ENCODE data around the gene AMIGO1.

The AMIGO1 gene

DNA sequence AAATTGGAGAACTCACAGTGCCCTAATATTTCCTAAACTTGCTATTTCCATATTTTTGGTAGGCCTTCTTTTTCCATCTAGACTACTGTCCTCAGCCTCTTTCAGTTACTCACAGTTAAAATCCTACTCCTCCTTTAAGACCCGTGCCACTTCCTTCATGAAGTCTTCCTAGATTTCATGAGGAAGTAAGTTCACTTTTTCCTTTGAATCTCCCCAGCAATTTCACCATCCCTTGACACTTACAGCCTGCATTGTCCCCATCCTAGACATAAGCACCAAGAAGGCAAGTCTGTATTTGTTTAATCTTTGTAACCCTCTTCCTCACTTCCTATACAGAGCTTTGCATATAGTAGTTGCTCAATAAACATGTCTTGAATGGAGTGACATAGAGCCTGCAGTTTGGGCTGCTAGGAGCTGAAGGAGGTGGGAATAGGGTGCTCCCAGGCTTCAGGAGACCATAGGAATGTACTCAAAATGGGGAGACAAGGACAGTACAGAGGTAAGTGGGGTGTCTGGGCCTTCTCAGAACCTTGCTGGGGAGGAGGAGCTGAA lies 24.9 kb upstream of the AMIGO1 start:
- in situ Hi-C loops (cut with MboI; ENCODE audit: low sequenced_read_pairs): loop anchor here (5.0 to 10.0 kb wide), 3 partner anchors 37 to 270 kb away; no protein-coding TSS in a partner anchor

DNA sequence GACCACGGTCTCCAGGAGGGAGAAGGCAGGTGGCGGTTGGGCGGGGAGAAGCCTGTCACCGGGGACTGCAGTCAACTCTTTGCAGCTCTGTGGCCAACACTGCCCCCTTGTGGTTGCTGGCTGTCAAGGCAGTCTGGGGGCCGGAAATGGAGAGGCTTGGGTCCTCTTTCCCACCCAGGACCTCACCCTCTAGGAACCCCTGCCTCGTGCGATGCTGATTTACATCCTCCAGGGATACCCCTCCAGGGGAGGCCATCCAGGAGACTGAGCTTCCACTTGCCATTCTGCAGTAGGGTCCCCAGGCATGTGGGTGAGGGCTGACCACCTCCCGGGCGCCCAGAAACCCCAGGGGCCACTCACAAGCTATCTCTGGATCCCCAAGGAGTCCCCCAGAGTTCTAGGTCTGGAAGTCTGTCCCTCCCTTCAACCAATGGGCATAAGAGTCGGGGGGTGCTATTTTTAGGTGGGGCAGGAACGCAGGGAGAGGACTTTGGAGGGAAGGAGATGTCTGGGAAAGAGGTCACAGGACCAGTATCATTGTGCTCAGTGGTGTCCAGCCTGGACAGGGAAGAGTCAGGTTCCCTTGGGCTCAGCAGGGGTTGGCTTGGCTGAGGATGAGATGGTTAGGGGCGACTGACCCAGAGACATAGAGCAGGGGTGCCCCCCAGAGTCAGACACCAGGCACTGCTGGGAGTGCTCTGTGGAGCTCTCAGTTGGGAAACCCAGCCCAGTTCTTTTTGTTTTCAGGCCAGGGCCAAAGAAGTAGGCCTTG lies 23.0 kb upstream of the AMIGO1 start:
- in situ Hi-C loops (cut with MboI; ENCODE audit: low sequenced_read_pairs): loop anchor here (5.0 to 10.0 kb wide), 3 partner anchors 35 to 268 kb away; no protein-coding TSS in a partner anchor

DNA sequence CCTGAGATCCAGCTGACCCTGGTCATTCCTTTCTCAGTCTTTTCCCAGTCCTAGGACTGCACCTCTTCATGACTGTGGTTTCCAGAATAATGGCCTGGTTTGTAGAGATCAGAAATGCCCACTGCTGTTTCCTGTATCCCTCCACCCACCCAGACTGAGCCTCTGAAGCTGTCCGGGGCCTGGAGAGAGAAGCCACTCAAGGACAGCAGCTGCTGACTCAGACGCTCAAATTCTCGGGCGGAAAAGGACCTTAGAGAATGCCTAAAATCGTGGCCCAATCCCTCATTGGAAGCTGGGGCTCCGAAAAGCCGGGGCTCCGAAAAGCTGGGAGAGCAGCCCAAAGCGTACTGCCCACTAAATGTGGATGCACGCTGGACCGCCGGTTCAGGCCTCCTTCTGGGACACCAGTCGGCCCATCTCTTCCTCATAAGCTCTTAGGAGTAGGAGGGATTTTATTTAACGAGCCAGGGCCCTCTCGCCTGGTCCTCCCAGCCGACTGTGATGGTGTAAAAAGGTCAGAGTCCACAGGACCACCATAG lies 22.4 kb upstream of the AMIGO1 start:
- in situ Hi-C loops (cut with MboI; ENCODE audit: low sequenced_read_pairs): loop anchor here (5.0 to 10.0 kb wide), 3 partner anchors 35 to 267 kb away; no protein-coding TSS in a partner anchor

DNA sequence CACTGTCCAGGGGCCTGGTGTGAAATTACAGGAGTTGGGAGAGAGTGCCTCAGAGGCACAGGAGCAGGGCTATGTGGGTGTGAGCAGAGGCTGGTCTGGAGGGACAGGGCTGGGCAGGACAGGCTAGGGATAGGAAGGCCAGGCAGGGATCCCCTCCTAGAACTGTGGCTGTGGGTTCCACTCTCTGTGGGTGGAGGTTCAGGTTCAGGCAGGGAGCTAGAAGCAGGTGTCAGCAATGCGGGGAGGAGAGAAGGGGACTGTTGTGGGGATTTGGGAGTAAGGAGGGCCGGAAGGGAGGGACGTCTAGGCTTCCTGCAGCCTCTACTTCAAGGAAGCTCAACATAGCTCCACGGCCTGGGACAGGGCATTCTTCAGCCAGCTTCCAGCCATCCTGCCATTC lies 21.9 kb upstream of the AMIGO1 start:
- in situ Hi-C loops (cut with MboI; ENCODE audit: low sequenced_read_pairs): loop anchor here (5.0 to 10.0 kb wide), 3 partner anchors 34 to 267 kb away; no protein-coding TSS in a partner anchor

DNA sequence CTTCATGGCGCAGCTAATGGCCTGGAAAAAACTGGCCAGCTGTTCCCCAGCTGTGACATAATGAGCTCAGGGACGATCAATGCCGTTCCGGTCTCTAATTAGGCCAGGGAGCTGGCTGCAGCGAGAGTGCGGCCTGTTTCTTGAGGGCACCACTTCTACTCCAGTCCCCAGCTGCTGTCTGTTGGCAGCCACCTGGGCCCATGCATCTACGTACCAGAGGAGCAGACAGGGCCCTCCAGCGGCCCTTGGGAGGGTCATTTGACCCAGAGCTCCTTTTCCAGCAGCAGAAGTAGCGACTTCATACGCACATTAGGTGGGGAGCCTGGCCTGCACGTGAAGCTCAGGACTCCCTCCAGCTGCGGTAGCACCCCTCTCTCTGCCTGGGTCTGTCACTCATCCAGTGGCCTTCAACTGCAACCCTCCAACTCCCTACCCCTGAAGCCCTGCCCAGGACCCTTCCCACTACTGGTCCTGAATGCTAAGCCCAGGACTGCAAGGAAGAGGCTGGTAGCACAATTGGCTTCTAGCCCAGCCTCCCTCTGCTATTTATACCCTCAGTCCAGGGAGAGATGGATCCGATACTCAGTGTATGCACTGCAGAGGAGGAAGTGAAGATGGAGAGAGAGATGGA lies 21.0 kb upstream of the AMIGO1 start:
- in situ Hi-C loops (cut with MboI; ENCODE audit: low sequenced_read_pairs): loop anchor here (5.0 to 10.0 kb wide), 3 partner anchors 33 to 266 kb away; no protein-coding TSS in a partner anchor

DNA sequence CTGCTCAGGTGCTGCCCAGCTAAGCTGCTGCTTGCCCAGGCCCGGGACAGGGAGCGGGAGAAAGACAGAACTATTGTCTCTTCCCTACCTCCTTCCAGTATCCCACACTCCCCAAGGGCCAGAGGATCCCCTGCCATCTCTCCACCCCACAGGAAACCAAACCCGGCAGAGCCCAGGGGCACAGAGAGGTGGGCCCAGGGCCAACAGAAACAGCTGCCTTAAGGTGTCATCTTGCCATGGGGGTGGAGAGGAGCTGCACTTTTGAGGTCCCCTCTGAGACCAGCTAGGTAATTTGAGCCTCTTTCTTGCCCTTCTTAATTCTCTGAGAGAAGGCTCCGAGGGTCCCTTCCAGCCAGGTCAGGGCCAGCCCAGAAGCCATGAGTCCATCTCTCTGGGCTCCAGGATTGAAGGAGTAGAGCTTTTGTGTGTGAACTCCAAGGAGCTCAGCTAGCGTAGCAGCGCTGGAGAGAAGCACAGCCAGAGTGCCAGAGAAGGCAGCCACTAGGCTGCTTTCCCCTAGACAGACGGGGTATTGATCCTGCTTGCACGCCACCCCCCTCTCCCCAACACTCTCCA lies 20.4 kb upstream of the AMIGO1 start:
- in situ Hi-C loops (cut with MboI; ENCODE audit: low sequenced_read_pairs): loop anchor here (5.0 to 10.0 kb wide), 3 partner anchors 33 to 265 kb away; no protein-coding TSS in a partner anchor

GRCh38 chr1:109528712-109529111 lies 19.2 kb upstream of the AMIGO1 start:
- in situ Hi-C loops (cut with MboI; ENCODE audit: low sequenced_read_pairs): no loop called here

DNA sequence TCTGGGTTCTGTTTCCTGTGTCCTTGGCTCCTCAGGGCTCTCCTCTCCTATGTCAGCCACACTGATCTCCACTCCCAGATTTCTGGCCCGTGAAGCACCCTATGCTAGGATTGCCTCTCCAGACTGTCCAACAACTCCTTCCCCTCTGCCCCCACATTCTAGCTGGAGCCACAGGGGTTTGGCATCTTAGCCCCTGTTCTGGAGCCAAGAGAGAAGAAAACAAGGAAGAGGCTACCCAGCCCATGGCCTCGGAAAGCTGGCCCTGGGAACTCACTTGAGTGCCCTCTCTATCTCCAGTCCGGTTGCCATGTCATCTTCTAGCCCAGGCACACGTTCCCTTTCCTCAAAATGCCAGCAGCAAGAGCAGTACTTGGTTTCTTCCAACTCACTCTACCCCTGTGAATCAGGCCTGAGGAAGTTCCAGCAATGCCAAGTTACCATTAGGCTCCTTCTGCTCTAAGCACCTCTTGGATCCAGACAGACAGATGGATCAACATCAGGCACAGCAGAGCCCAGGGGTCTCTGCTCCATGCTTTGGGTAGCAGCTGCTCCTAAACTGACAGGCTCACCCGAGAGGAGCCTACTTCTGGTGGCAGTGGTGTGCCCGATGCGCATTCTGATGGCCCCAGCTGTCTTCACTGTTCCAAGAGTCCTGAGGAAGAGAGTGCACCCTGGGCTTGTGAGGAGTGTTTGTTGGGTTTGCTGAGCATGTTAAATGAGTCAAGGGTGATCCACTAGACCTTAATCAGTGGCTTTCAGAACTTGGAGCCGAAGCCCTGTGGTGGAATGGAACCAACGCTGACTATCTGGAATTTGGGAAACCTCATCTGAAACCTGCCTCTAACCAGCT lies 18.5 kb upstream of the AMIGO1 start:
- in situ Hi-C loops (cut with MboI; ENCODE audit: low sequenced_read_pairs): no loop called here

DNA sequence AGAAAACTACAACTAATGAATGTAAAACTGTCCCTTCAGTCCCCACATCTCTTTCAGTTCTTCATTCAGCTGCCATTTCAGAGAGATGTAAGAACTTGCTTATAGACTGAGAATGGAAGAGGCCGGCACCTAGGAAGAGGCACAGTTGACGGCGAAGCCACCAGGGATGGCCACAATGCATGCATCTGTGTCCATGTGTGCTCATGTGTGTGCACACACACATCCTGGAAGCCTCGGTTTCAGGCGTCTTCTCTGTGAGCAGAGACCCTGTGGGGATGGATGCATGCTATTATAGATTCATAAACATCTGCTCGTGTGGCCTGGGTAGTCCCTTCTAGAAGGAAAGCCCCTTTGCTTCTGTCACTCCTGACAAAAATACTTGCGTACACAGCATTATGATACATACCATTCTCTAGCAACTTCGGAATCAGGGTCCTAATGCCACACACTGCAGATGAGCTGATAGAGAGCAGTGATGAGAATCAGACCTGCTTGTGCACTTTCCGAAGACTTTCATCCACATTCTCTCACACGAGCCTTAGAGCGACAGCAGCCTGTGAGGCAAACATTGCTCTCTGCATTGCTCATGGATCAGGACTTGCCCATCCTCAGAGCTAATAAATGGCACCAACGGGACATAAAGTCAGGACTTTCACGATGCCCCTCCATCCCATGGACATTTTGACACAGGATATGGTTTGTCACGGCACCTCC lies 17.7 kb upstream of the AMIGO1 start:
- in situ Hi-C loops (cut with MboI; ENCODE audit: low sequenced_read_pairs): no loop called here

DNA sequence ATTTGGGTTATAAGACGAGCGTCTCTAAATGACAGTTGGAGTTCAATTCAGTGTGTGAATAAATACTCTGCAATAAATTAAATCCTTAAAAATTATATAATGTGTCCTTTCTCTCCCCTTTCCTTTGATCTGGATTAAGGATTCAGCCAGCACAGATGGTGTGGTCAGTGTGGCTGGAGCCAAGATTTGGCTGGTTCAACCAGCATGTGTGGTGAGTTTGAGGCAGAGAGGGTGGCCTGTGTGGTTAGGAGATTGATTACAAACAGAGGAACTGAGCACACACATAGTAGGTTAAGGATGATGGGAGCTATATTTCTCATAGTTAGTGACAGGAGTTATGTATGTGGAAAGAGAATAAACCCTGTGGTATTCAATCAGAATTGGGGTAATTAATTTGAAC lies 14.2 kb upstream of the AMIGO1 start:
- in situ Hi-C loops (cut with MboI; ENCODE audit: low sequenced_read_pairs): no loop called here

DNA sequence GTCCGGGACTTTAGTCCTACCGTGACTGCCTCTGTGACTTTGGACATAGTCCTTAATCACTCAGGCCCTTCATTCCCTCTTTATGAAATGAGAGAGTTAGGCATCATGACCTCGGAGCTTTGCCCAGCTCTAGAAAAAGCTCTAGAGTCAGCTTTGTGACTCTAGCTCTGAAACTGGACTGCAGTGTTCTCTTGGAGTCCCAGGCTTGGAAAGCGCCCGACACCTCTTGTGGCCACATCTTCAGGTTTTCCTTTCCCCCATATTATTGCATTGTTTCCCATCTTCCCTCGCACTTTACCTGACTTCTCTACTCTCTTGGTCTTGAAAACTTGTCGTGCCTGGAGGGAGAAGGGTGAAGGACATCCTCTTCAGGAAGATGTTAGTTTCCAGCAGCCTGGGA lies 12.5 kb upstream of the AMIGO1 start:
- in situ Hi-C loops (cut with MboI; ENCODE audit: low sequenced_read_pairs): no loop called here

DNA sequence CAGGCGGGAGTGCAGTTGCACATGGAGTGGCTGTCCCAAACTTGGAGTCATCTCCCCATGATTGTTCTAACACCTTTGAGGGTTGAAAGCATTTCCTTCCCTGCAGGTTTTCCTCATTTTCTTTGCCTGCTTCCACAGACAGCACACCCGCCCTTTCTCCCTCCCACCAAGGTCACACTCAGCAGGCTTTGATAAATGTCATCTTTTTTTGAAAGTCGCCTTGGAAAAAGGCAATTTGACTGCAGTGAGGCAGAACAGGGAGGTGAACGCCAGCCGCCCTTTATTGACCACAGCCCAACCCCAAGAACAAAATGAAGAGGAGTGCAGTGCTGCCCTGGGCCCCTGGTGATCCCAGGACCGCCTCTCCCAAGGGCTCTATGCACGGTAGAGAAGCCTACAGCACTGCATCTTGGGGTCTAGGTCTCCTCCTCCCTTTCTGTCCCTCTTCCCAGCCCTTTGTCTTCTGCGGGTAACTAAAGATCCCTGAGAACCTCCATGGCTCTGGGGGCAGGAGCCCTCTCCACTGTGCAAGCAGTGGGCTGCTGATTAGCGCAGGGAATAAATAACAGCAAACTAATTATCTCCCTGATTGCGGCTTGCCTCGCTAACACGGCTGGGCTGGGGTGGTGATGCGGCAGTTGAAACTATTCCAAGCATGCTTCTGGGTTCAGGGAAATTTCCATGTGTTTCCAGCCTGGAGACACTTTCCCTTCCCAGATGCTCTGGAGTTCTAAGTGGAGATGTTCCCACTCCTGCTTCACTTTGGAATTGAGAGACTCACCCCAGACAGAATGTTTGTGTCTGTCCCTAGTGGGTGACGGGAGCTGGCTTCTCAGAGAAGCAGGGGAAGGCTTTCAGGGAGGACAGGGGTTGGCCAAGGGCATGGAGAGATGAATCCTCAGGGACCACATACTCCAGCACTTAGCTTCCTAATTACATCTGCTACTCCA lies 11.8 kb upstream of the AMIGO1 start:
- in situ Hi-C loops (cut with MboI; ENCODE audit: low sequenced_read_pairs): no loop called here

DNA sequence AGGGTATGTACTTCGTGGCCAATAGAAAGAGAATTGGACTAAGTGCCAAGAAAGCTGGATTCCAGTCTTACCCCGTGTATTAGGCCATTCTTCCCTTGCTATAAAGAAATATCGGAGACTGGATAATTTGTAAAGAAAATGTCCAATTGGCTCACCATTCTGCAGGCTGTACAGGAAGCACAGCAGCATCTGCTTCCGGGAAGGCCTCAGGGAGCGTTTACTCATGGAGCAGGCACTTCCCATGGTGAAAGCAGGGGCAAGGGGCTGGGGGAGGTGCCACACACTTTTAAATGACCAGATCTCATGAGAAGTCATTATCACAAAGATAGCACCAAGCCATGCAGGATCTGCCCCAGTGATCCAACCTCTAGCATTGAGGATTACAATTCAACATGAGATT lies 7.8 kb upstream of the AMIGO1 start:
- in situ Hi-C loops (cut with MboI; ENCODE audit: low sequenced_read_pairs): no loop called here

DNA sequence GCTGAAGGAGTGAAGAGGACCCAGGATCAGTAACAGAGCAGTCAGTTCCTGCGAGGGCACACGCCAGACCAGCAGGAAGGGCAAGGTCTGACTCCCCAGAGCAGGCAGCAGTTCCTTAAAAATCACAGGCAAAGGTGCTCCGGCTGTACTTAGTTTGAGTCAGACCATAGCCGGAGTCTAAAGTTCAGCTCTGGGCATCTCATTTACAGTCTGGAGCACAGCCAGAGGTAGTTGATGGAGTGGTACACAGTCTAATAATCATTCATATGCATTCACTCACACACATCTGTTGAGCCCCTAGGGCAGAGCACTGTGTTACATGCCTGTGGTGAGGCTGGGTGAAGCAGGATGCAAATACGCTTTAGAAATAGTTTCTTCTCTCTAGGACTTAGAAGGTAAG lies 7.3 kb upstream of the AMIGO1 start:
- in situ Hi-C loops (cut with MboI; ENCODE audit: low sequenced_read_pairs): no loop called here

- in situ Hi-C loops (cut with MboI; ENCODE audit: low sequenced_read_pairs): no loop called here
Measured at GRCh38 chr1:109514846-109515245, 5.3 kb upstream of the AMIGO1 start.

DNA sequence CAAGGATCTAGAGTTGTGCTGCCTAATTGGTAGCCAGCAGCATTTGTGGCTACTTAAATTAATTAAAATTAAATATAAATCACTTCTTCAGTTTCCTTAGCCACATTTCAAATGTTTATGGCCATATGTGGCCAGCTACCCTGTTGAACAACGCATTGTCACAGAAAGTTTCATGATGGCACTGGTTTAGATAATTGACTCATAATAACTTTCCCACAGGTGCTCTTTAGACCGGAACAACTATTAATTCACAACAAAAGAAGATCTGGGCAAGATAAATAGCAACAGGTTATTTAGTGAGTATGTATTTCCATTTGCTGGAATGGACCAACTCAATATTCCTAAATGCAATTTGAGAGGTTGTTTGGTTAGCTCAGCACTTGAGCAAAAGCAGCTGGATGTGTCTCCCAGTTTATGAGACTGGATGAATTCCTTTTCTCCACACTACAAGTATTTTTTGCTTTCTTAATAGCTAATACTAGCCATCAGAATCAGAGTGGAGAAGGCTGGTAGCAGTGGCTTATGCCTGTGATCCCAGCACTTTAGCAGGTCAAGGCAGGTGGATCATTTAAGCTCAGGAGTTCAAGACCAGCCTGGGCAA lies 3.7 kb upstream of the AMIGO1 start:
- in situ Hi-C loops (cut with MboI; ENCODE audit: low sequenced_read_pairs): no loop called here

DNA sequence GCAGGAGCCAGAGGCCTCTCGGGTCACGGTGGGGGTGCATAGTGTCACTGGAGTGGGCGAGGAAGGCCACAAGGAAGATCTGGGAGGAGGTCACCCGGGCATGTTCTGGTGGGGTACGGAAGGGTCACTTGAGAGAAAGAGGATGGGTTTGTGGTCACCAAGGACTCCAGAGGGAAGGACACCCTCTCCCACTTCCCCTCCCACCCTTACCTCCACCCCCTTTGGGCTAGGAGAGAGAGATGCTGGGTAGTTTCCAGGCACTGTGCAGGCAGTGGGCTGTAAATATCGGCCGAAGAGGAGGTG lies 703 bp downstream of the AMIGO1 start:
- in situ Hi-C loops (cut with MboI; ENCODE audit: low sequenced_read_pairs): no loop called here
